HG02885 (cell line): Measurements from ENCODE around the gene TEFM.
"Not testable (repeated sequence)": the region's sequence is repeated elsewhere in the genome, so short reads cannot be mapped to it uniquely, and the experiment has no call there.

Source experiments
- ATAC-seq: cut with Tn5 transposase; IDR thresholded peaks from one replicate; pipeline ENCODE4 v1.9.1; 2021; ENCODE audit warnings: mild to moderate bottlenecking; ENCODE audit not compliant: unreplicated experiment, poor library complexity

TEFM gene, protein sequence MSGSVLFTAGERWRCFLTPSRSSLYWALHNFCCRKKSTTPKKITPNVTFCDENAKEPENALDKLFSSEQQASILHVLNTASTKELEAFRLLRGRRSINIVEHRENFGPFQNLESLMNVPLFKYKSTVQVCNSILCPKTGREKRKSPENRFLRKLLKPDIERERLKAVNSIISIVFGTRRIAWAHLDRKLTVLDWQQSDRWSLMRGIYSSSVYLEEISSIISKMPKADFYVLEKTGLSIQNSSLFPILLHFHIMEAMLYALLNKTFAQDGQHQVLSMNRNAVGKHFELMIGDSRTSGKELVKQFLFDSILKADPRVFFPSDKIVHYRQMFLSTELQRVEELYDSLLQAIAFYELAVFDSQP

GRCh38 chr17:30906101-30906911 lies at the start of gene TEFM:
Gene TEFM, minus strand, starts transcription at chr17:30906238. Its CDS starts 40 bp downstream, at chr17:30906198.
- ATAC-seq, result peak; percentile 88

DNA sequence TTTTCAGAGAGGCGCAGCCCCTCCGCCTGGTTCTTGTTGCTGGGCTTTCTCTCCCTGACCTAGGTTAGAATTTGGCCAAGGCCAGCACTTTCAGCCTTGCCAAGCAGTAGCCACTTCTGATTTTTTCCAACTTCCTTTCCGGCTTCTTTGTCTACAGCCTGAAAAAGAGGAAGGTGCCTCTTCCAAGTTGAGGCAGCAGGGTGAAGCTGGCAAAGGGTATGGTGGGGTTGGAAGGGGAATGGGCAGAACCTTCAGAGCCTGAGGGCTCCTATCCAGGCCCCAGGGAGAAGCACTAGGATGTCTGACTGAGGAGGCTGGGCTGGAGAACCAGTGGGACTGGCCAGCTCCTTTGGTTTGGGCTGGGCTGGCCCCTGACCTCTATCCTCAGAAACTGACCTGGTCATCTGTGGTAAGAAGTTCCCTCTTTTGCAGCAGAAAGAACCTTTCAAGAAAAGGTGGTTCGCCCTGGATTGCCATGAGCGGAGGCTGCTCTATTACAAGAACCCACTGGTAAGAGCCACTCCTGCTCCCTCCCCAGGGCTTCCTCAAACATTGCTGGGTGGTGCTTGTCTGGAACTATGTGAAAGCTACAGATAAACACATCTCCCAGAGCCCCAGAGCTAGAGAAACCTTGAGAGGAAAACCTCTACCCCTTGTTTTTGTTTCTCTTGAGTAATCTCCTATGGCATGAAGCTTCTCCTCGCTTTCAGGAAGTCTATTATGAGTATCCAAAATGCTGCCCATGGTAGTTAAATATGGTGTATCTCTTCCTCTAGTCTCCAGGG lies 48.2 kb upstream of the TEFM start:
- ATAC-seq, result no peak

- no peak for ATAC-seq
These were observed 46.8 kb upstream of the TEFM start for GRCh38 chr17:30952638-30953393.

GRCh38 chr17:30950669-30951399 lies 44.8 kb upstream of the TEFM start:
- ATAC-seq, result no peak

GRCh38 chr17:30950189-30950588 lies 44.2 kb upstream of the TEFM start:
- ATAC-seq, result no peak

DNA sequence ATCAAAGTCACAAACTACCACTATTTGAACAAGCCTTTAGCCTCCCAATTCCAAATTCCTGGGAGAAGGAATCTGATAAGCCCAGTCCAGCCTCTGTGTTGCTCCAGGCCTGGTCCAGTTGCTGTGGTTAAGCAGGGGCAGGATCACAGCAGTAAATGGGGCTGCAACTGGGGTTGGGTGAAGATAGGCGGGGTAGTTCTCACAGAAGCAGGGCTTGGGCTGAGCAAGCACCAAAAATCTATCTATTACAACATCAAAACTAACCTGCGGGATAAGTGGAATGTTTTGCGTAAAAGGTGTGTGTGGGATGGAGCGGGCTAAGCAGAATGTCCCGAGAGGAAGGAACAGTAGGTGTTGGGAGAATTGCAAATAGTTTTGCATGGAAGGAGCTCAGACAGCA lies 41.8 kb upstream of the TEFM start:
- ATAC-seq, result no peak

- no peak for ATAC-seq
These were observed 36.5 kb upstream of the TEFM start for GRCh38 chr17:30942308-30943079.

GRCh38 chr17:30939051-30939689 lies 33.1 kb upstream of the TEFM start:
- no peak for ATAC-seq

DNA sequence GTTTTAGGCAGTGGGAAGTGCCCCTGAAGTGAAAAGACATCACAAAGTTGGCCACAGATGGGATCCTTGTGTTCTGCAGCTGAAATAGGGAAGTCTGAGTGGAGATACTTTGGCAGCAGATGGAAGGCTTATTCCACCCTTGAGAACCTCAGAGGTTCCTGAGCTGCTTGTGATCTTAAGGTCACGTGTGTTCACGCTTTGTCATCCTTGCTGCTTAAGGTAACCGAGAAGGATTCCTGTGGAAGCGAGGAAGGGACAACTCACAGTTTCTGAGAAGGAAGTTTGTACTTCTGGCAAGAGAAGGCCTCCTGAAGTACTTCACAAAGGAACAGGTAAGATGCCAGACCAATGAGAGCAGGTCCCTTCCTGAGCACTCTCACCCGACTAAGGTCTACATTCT lies 27.9 kb upstream of the TEFM start:
- no peak for ATAC-seq

DNA sequence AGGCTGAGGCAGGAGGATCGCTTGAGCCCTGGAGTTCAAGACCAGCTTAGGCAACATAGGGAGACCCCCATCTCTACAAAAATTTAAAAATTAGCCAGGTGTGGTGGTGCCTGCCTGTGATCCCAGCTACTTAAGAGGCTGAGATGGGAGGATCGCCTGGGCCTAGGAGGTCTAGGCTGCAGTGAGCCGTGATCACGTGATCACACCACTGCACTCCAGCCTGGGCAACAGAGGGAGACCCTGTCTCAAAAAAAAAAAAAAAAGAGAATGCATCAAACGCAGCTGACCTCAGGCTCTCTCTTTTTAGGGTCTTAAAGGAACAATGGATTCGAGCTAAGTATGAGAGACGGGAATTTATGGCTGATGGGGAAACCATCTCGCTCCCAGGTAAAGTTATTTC lies 25.5 kb upstream of the TEFM start:
- not testable (repeated sequence) for ATAC-seq

GRCh38 chr17:30930495-30930894 lies 24.5 kb upstream of the TEFM start:
- ATAC-seq, result no peak

DNA sequence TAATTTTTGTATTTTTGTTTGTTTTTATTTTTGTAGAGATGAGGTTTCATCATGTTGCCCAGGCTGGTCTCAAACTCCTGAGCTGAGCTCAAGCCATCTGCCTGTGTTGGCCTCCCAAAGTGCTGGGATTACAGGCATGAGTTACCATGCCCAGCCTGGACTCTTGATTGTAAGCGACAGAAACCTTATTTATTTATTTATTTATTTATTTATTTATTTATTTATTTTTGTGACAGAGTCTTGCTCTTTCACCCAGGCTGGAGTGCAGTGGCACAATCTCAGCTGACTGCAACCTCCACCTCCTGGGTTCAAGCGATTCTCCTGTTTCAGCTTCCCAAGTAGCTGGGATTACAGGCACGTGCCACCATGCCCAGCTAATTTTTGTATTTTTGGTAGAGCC lies 23.8 kb upstream of the TEFM start:
- not testable (repeated sequence) for ATAC-seq

DNA sequence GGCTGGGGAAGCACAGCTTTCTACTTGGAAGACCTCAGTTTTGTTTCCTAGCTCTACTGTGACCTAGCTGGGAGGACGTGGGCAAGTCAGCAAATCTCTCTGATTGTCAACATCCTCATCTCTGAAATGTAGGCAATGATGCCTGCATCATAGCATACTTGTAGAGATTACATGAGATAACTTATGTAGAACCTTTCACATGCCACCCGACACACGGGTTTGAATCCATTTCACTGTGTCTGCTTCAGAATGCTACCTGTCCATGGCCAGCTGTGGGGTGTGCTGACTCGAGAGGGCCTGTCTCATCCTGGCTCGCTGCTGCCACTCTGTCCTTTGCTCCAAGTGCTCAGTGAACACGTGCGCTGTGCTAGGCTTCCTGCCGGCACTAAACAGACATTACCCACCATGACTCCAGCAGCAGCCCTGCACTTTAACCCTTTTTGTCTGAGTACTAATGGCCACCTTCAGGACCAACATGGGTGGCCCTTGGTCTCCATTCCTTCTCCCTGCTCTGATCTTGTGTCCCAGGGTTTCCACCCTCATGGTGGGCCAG lies 23.1 kb upstream of the TEFM start:
- ATAC-seq, result no peak

GRCh38 chr17:30928584-30928983 lies 22.5 kb upstream of the TEFM start:
- ATAC-seq, result no peak

GRCh38 chr17:30927756-30928155 lies 21.7 kb upstream of the TEFM start:
- no peak for ATAC-seq

- no peak for ATAC-seq
These were observed 20.5 kb upstream of the TEFM start for GRCh38 chr17:30926516-30926915.

DNA sequence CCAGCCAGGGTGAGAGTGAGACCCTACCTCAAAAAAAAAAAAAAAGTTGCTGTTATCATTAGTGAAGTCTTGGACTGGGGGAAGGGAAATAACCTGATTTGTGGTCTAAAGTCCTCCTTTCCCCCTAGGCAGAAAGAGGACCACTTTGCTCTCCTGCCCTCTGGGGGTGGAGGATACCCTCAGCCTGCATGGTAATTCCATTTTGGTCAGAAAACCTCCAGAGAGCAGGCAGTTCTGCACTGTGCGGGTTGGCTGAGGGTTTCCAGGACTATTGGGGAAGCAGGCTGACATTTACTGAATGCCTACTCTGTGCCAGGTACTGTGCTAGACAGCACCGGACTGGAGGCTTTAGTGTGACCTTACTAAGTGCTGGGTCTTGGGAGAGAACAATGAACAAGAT lies 18.3 kb upstream of the TEFM start:
- no peak for ATAC-seq
